Left forelimb (tissue), 1 donor: ENCODE results near the gene MBD1.
"Not testable (repeated sequence)": the region's sequence is repeated elsewhere in the genome, so short reads cannot be mapped to it uniquely, and the experiment has no call there.

Experiments
- DNase-seq: peaks from one replicate; pipeline ENCODE4 v3.0.0-alpha.2; 2018; ENCODE audit warnings: low spot score

Gene MBD1

DNA sequence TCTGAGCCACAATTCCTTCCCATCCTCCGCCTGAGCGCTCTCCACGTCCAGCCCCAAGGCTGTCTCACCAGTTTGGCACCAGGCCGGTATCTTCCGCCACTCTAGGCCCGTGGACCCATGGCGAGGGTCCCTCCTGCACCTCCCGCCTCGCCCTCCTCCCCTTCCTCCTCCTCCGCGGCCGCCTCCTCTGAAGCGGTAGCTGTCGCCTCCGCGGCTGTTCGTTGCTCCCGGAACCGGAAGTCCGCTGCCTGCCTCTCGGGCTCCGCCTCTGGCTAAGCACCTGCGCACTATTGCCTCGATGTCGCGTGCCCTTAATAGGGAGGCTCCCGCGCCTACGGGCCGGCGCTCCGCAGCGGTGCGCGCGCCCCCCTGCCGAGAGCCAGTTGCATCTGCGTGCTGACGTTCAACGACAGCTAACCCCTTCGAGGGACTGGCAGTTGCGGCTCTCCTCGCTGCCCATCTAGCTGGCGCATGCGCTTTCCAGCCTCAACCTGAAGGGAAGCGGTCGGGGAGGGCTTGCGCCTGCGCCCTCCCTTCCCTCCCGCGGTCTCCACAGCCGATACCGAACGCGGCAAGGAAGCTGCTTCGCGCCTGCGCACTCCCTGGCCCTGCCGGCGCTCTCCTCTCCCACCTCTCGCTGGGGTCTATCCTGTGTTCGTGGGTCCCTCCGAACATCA is at the start of gene MBD1:
Gene MBD1, minus strand, starts transcription at position 229 of the 677 bp plus-strand sequence. CDS start 1,531 bp downstream, outside the sequence.
- peak; percentile 98 for DNase-seq

GRCh38 chr18:50330176-50330575 is 48.9 kb upstream of the MBD1 start:
- no peak for DNase-seq

- DNase-seq = no peak
Measured at GRCh38 chr18:50327983-50328382, 46.7 kb upstream of the MBD1 start.

DNA sequence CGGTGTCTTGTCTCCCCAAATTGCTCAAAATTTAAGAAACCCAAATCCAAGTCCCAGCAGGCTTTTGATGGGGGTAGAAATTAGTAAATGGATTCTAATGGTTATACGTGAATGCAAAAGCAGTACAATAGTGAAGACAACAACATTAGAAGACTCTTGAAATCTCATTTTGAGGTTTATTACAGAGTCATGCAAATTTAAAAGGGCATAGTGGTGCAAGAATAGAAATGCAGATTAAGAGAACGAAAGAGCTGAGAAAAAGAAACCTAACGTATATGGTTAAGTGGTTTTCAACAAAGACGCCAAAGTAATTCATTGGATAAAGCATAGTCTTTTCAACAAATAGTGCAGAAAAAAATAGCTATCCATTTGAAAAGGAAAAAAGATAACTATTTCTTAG is 39.4 kb upstream of the MBD1 start:
- no peak for DNase-seq

- DNase-seq = no peak
Measured at GRCh38 chr18:50315100-50315871, 34.0 kb upstream of the MBD1 start.

GRCh38 chr18:50313873-50314460 is 32.6 kb upstream of the MBD1 start:
- DNase-seq = no peak

DNA sequence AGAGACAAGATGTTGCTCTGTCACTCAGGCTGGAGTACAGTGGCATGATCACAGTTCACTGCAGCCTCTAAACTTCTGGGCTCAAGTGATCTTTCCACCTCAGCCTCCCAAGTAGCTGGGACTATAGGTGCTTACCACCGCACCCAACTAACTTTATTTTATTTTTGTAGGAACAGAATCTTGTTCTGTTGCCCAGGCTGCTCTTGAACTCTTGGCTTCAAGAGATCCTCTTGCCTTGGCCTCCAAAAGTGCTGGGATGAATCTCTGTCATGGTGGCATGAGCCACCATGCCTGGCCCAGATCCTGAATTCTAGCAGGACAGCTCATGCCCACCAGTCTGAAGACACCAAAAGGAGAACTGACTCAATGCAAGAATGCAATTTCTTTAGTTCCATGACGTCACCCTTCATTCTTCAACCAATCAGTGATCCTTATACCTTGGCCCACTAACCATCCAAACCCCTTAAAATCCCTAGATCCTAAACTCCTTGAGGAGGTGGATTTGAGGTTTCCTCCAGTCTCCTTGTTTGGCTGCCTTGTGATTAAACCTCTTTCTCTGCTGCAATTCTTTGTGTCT is 31.8 kb upstream of the MBD1 start:
- no peak for DNase-seq

GRCh38 chr18:50312296-50313030 is 31.1 kb upstream of the MBD1 start:
- DNase-seq = no peak

DNA sequence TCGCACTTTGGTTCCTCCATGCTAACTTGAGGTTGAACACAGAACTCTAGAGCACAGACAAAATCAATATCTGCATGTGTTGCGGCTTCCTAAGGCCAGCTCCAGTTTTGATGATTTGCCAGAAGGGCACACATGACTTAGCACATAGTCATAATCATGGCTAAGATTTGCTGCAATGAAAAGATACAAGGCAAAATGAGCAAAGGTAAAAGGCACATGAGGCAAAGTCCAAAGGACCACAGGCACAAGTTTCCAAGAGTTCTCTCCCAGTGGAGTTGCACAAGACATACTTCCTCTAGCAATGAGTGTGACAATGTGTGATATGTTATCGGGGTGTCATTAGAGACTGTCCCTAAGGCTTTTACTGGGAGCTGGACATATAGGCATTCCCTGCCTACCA is 30.3 kb upstream of the MBD1 start:
- no peak for DNase-seq

DNA sequence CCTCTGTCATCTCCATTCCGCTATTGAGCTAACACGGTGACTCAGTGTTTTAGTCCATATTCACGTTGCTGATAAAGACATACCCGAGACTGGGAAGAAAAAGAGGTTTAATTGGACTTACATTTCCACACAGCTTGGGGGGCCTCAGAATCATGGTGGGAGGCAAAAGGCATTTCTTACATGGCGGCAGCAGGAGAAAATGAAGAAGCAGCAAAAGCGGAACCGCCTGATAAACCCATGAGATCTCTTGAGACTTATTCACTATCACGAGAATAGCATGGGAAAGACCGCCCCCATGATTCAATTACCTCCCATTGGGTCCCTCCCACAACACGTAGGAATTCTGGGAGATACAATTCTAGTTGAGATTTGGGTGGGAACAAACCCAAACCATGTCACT is 28.8 kb upstream of the MBD1 start:
- no peak for DNase-seq

DNA sequence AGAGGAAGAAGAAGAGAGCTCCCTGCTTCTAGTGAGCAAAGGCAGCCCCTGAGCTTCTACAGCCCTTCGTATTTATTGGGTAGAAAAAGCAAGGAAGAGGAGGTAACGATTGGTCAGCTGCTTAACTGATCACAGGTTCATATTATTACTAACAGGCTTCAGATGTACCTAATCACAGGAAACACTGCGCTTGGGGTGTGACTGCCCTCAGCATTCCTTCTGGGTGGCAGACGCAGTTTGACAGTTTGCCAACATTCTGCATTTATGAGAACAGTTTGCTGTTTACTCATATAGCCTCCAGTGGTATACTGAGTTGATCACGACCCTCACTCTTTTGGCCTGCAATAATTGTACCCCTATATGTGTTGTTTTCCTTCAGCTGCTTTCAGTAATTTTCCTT is 27.5 kb upstream of the MBD1 start:
- DNase-seq = not testable (repeated sequence)

DNA sequence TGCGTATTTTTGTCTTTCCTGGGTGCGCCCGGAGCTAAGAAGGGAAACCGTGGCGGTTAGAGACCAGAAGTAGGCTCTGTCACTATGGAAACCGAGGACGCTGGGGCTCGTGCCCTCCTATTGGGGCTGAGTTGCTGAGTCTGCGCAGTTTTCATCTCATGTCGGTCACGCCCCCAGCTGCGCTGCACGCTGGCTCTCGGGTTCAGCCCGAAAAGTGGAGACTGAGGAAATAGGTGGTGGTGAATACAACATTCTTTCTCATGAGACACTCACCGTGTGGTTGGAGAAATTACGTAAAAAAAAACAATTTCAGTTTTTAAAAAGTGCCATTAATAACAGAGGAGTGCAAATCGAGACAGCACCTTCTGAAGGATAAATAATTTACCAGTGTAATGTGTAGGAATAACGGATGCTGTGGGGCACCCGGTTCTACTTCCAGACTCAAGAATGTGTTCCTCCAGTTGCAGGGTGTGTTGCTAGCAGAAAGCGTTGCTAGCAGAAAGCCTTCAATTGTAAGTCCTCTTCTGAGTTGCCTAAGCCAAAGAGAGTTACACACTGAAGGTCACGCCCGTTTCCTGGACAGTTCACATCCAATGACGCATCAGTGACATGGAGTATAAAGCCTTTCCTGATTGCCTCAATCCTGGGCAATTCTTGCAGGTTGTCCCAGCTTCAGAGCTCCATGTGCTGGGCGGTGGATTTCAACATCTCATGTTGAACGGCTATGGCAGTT is 26.6 kb upstream of the MBD1 start:
- peak; percentile 81 for DNase-seq

- DNase-seq = no peak
Measured at GRCh38 chr18:50307400-50307737, 26.0 kb upstream of the MBD1 start.

- DNase-seq = no peak
Measured at GRCh38 chr18:50306944-50307343, 25.6 kb upstream of the MBD1 start.

DNA sequence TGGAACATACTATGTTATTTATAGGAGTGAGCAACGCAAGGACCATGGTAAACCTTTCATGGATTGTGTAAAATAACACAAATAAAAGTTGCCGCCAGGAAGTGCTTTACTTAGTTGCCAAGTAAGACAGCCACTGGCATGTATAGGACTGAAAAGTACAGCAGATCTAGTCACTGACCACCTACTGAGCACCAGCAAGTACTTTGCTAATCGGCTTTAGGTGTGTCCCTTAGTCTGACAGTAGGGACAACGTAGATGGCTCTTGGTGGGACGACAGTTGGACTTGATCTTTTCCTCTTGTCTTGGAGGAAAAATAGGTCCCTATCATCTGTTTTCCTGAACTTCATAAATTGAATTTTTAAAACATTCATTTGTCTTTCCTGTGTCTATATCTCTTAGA is 19.8 kb upstream of the MBD1 start:
- no peak for DNase-seq

DNA sequence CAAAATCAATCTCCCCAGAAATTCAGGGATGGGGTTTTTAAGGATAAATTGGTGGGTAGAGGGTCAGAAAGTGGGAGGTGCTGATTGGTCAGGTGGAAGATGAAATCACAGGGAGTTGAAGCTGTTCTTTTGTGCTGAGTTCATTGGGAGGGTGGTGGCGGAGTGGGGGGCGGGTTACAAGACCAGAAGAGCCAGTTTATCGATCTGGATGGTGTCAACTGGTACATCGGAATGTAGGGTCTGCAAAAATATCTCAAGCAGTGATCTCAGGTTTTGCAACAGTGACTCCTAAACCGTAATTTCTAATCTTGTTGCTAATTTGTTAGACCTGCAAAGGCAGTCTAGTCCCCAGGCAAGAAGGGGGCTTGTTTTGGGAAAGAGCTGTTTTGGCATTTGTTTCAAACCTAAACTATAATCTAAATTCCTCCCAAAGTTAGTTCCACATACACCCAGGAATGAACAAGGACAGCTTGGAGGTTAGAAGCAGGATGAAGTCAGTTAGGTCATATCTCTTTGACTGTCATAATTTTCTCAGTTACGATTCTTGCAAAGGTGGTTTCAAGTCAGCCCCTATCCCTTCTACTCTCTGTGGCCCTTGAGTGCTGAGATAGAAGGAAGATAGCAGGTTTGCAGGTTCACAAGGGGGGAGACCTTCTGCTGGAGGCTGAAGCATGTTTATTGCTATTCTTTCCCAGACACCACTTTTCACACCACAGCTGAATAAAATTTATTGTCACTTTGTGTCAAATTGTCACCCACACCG is 18.5 kb upstream of the MBD1 start:
- no peak for DNase-seq

- no peak for DNase-seq
Measured at GRCh38 chr18:50298443-50299284, 17.3 kb upstream of the MBD1 start.

DNA sequence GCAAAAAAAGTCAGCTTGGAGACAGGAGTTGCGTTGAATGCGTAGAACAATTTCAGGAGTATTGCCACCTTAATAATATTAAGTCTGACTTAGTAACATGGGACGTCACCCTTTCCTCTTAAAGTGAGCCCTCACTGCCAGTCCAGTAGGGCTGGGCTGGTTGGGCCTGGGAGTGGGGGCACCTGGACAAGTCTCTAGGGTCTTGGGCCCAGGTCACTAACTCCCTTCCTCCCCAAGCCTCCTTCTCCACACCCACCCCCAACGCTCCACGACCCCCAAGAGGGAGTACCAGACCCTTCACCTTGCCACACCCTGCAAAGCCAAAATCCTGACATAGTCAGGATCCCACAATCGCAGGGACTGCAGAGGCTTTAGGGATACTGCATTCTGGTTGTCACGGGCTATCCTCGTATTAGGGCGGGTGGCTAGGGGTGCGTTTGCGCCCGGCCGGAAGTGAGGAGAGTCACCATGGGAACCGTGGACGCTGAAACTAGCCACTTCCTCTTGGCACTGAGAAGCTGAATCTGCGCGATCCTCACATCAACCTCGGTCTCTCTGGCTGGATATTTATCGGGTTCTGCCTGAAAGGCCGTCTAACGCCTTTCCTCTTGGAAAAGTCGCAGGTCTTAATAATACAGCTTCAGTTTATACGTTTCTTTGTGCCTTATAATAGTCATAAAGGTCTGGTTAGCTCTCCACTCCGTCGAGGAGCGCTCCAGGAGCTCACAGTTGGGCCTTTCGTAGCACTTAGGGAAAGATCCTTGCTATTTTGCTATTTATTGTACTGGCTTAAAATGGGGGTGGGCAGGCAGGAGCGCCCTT is 16.5 kb upstream of the MBD1 start:
- DNase-seq = no peak

- no peak for DNase-seq
Measured at GRCh38 chr18:50293039-50293438, 11.7 kb upstream of the MBD1 start.
